WTC11 (cell line): ENCODE data around the gene GPR3. TPM values are rescaled to one million over a fixed set of nuclear protein-coding genes. Genes with fewer than 3 reads are reported as not detected.
"Not testable (repeated sequence)": the region's sequence is repeated elsewhere in the genome, so short reads cannot be mapped to it uniquely, and the experiment has no call there.

Experiments used
- ATAC-seq: fragments of 200-7000 bp; cut with Tn5 transposase; 2 replicates; pipeline ENCODE4 v1.10.0; 2021; ENCODE audit warnings: mild to moderate bottlenecking, moderate library complexity
- CTCF ChIA-PET: fragments of 300-600 bp; sonication (Branson Sonifier 250); formaldehyde crosslinking; loops from one replicate; lab custom pipeline; 2021; ENCODE audit warnings: antibody characterized with exemption; lab: Charles Lee
- POLR2A ChIA-PET: fragments of 350-600 bp; sonication (Branson Sonifier 250); formaldehyde crosslinking; loops from one replicate; lab custom pipeline; 2021; ENCODE audit warnings: antibody characterized with exemption; lab: Charles Lee
- DNase-seq: peaks from one replicate; pipeline ENCODE4 v3.0.0; 2021; ENCODE audit warnings: low spot score
- H3K27ac Mint-ChIP-seq: 2 replicates; pipeline ENCODE4 v1.8.0; 2021; ENCODE audit warnings: mixed read lengths
- H3K27me3 Mint-ChIP-seq: 2 replicates; pipeline ENCODE4 v1.8.0; 2021; ENCODE audit warnings: low read depth, mild to moderate bottlenecking, moderate library complexity, mixed read lengths
- H3K36me3 Mint-ChIP-seq: 2 replicates; pipeline ENCODE4 v1.8.0; 2021; ENCODE audit warnings: mixed read lengths
- H3K4me1 Mint-ChIP-seq: 2 replicates; pipeline ENCODE4 v1.8.0; 2022; ENCODE audit warnings: mixed read lengths
- H3K4me3 Mint-ChIP-seq: 2 replicates; pipeline ENCODE4 v1.8.0; 2021; ENCODE audit warnings: mild to moderate bottlenecking, moderate library complexity, mixed read lengths
- H3K9me3 Mint-ChIP-seq: 2 replicates; pipeline ENCODE4 v1.8.0; 2021; ENCODE audit warnings: mixed read lengths
- ATF1 ChIP-seq: sonication (generic); formaldehyde crosslinking; IDR thresholded peaks from 2 replicates; pipeline ENCODE4 v1.8.1; 2023; ENCODE audit warnings: mild to moderate bottlenecking, moderate library complexity, missing genetic modification reagents
- CBFB ChIP-seq: sonication (generic); formaldehyde crosslinking; IDR thresholded peaks from 2 replicates; pipeline ENCODE4 v1.8.1; 2022; ENCODE audit warnings: mild to moderate bottlenecking, low read depth, missing genetic modification reagents
- FOXK1 ChIP-seq: sonication (generic); formaldehyde crosslinking; IDR thresholded peaks from 2 replicates; pipeline ENCODE4 v1.8.0; 2022; ENCODE audit warnings: mild to moderate bottlenecking, moderate library complexity, missing genetic modification reagents
- IRF2 ChIP-seq: sonication (generic); formaldehyde crosslinking; IDR thresholded peaks from 2 replicates; pipeline ENCODE4 v1.8.0; 2022; ENCODE audit warnings: low read depth, missing genetic modification reagents, borderline replicate concordance
- JAZF1 ChIP-seq: fragments of 250-450 bp; sonication (Bioruptor Pico); IDR thresholded peaks from 2 replicates; pipeline ENCODE4 v1.9.0; 2021; ENCODE audit warnings: moderate library complexity, mild to moderate bottlenecking, inconsistent platforms
- KAT7 ChIP-seq: sonication (generic); formaldehyde crosslinking; IDR thresholded peaks from 2 replicates; pipeline ENCODE4 v1.8.1; 2023; ENCODE audit warnings: missing genetic modification reagents, mild to moderate bottlenecking, borderline replicate concordance
- NR2C2 ChIP-seq: sonication (generic); formaldehyde crosslinking; IDR thresholded peaks from 2 replicates; pipeline ENCODE4 v1.8.0; 2022; ENCODE audit warnings: mild to moderate bottlenecking, missing genetic modification reagents
- SMAD4 ChIP-seq: sonication (generic); formaldehyde crosslinking; IDR thresholded peaks from 2 replicates; pipeline ENCODE4 v1.8.0; 2022; ENCODE audit warnings: mild to moderate bottlenecking, missing genetic modification reagents
- TEAD4 ChIP-seq: sonication (generic); formaldehyde crosslinking; IDR thresholded peaks from 2 replicates; pipeline ENCODE4 v1.8.0; 2022; ENCODE audit warnings: mild to moderate bottlenecking, missing genetic modification reagents
- ZBTB21 ChIP-seq: sonication (generic); formaldehyde crosslinking; IDR thresholded peaks from 2 replicates; pipeline ENCODE4 v1.8.1; 2023; ENCODE audit warnings: mild to moderate bottlenecking, missing genetic modification reagents, borderline replicate concordance
- ZNF121 ChIP-seq: sonication (generic); formaldehyde crosslinking; IDR thresholded peaks from 2 replicates; pipeline ENCODE4 v1.8.0; 2023; ENCODE audit warnings: missing genetic modification reagents
- ZNF219 ChIP-seq: sonication (generic); formaldehyde crosslinking; IDR thresholded peaks from 2 replicates; pipeline ENCODE4 v1.8.0; 2023; ENCODE audit warnings: missing genetic modification reagents, mild to moderate bottlenecking, borderline replicate concordance
- ZNF232 ChIP-seq: sonication (generic); formaldehyde crosslinking; IDR thresholded peaks from 2 replicates; pipeline ENCODE4 v1.8.0; 2022; ENCODE audit warnings: mild to moderate bottlenecking, missing genetic modification reagents
- ZNF396 ChIP-seq: fragments of 250-450 bp; sonication (Bioruptor Pico); IDR thresholded peaks from 2 replicates; pipeline ENCODE4 v1.8.0; 2021; ENCODE audit warnings: mild to moderate bottlenecking, moderate library complexity, borderline replicate concordance
- ZNF416 ChIP-seq: fragments of 250-450 bp; sonication (Bioruptor Pico); IDR thresholded peaks from 2 replicates; pipeline ENCODE4 v1.9.0; 2021; ENCODE audit warnings: mild to moderate bottlenecking, inconsistent platforms
- total RNA-seq: library from RNA; stranded (reverse); gene quantifications from 3 replicates; pipeline ENCODE4 v1.2.3, GENCODE V29; 2021
- TF ChIP-seq, protein P1 (sequence below): sonication (generic); formaldehyde crosslinking; IDR thresholded peaks from 2 replicates; pipeline ENCODE4 v1.8.1; 2023; ENCODE audit warnings: mild to moderate bottlenecking, missing genetic modification reagents, moderate library complexity
- TF ChIP-seq, protein P2 (sequence below): sonication (generic); formaldehyde crosslinking; IDR thresholded peaks from 2 replicates; pipeline ENCODE4 v1.8.1; 2022; ENCODE audit warnings: missing genetic modification reagents, borderline replicate concordance
- TF ChIP-seq, protein P3 (sequence below): sonication (generic); formaldehyde crosslinking; IDR thresholded peaks from 2 replicates; pipeline ENCODE4 v1.8.1; 2023; ENCODE audit warnings: mild to moderate bottlenecking, moderate library complexity, missing genetic modification reagents

GPR3 gene
- total RNA-seq, 1 experiment from 2014 or later = 12.4 TPM

DNA sequence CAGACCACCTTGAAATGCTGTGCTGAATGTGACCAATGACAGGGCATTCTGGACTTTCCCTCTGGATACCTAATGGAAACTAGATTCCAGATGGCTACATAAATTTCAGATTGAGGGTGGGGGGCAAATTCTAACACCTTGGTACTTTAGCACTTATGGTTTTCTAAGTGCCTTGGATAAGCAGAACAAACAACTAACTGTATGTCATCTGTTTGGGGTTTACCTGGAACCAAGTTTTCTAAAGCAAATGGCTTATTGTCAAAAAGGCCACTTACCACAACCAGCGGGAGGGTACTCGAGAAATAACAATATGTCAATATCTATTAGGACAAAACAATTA lies 39.1 kb downstream of the GPR3 start:
- Mint-ChIP-seq H3K27me3 (no peaks in the 10 kb centered on the region), H3K27ac (peak overlapping the region; percentile 91), H3K36me3 (peaks cover 13% of the 10 kb centered on the region), H3K9me3 (no peaks in the 10 kb centered on the region), H3K4me3 (no peak overlapping the region), H3K4me1 (peaks cover 78% of the 10 kb centered on the region)
- ATAC-seq (no peak), DNase-seq (no peak)
- TF ChIP-seq ZNF121 (CRISPR knock-in tag) = no peak
- TF ChIP-seq ZNF219 (CRISPR knock-in tag) = no peak
- TF ChIP-seq NR2C2 (CRISPR knock-in tag) = no peak
- TF ChIP-seq, protein P1, sequence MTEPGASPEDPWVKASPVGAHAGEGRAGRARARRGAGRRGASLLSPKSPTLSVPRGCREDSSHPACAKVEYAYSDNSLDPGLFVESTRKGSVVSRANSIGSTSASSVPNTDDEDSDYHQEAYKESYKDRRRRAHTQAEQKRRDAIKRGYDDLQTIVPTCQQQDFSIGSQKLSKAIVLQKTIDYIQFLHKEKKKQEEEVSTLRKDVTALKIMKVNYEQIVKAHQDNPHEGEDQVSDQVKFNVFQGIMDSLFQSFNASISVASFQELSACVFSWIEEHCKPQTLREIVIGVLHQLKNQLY = no peak
- no peak for TF ChIP-seq TEAD4 (CRISPR knock-in tag)
- ChIA-PET POLR2A (no interaction called here), CTCF (interaction anchor here (1.0 to 4.6 kb wide), 4 partner anchors 15 to 238 kb away, joined by 4 to 30 read pairs (median 13); no protein-coding TSS in a partner anchor)

DNA sequence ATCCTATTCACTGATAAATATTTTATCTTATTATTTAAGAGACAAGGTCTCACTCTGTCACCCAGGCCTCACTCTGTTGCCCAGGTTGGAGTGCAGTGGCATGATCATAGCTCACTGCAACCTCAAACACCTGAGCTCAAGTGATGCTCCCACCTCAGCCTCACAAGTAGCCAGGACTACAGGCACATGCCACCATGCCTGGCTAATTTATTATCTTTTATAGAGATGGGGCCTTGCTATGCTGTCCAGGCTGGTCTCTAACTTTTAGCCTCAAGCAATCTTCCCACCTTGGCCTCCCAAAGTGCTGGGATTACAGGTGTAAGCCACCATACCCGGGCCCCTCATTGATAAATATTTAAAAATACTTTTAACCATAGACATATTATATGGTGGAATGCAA lies 40.3 kb downstream of the GPR3 start:
- not testable (repeated sequence) for DNase-seq, H3K27me3 Mint-ChIP-seq, H3K4me3 Mint-ChIP-seq, H3K9me3 Mint-ChIP-seq, ATAC-seq, H3K27ac Mint-ChIP-seq, H3K36me3 Mint-ChIP-seq
- POLR2A ChIA-PET = interaction anchor here (0.7 kb wide), 1 partner anchor 139 kb away, joined by 6 read pairs; no protein-coding TSS in a partner anchor
- peaks cover 79% of the 10 kb centered on the region for H3K4me1 Mint-ChIP-seq
- peak; percentile 78; the same call in 1 of the 2 replicates for TF ChIP-seq ZNF121 (CRISPR knock-in tag)
- CTCF ChIA-PET = interaction anchor here (0.6 to 0.7 kb wide), 2 partner anchors 88 to 387 kb away, joined by 3 to 4 read pairs; no protein-coding TSS in a partner anchor

DNA sequence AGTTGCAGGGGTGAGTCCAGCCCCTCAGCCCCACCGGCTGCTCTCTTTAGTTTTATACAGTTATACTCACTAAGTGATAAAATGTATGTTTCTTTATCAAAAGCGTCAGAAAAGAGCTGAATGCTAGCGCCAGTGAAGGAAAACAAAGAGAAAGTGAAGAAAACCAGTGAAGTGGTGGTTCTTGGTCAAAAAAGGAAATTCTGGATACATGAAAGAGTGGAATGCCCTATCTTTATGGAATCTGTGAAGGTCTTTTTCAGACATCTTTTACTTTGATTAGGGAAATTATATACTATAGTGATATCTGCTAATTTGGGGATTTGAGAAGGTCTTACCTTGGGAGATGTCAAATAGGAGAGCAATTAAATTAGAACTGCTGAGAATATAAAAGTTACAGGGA lies 41.3 kb downstream of the GPR3 start:
- Mint-ChIP-seq H3K9me3 (no peaks in the 10 kb centered on the region), H3K27me3 (no peaks in the 10 kb centered on the region), H3K36me3 (no peaks in the 10 kb centered on the region; the same call in 1 of the 2 replicates), H3K27ac (peak overlapping the region; percentile 9; the same call in 1 of the 2 replicates), H3K4me3 (no peak overlapping the region), H3K4me1 (peaks cover 79% of the 10 kb centered on the region)
- DNase-seq = no peak
- ATAC-seq = no peak
- TF ChIP-seq, protein P2, sequence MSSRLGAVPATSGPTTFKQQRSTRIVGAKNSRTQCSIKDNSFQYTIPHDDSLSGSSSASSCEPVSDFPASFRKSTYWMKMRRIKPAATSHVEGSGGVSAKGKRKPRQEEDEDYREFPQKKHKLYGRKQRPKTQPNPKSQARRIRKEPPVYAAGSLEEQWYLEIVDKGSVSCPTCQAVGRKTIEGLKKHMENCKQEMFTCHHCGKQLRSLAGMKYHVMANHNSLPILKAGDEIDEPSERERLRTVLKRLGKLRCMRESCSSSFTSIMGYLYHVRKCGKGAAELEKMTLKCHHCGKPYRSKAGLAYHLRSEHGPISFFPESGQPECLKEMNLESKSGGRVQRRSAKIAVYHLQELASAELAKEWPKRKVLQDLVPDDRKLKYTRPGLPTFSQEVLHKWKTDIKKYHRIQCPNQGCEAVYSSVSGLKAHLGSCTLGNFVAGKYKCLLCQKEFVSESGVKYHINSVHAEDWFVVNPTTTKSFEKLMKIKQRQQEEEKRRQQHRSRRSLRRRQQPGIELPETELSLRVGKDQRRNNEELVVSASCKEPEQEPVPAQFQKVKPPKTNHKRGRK (CRISPR knock-in tag) = no peak
- TF ChIP-seq CBFB (CRISPR knock-in tag) = no peak
- TF ChIP-seq SMAD4 = no peak
- no peak for TF ChIP-seq ZNF416
- TF ChIP-seq IRF2 (CRISPR knock-in tag) = no peak
- no peak for TF ChIP-seq JAZF1 (CRISPR knock-in tag)
- TF ChIP-seq ZNF396 (CRISPR knock-in tag) = no peak
- TF ChIP-seq KAT7 = no peak
- TF ChIP-seq, protein P1 = no peak
- TF ChIP-seq ZBTB21 (CRISPR knock-in tag) = no peak
- no peak for TF ChIP-seq ATF1 (CRISPR knock-in tag)
- TF ChIP-seq, protein P3, sequence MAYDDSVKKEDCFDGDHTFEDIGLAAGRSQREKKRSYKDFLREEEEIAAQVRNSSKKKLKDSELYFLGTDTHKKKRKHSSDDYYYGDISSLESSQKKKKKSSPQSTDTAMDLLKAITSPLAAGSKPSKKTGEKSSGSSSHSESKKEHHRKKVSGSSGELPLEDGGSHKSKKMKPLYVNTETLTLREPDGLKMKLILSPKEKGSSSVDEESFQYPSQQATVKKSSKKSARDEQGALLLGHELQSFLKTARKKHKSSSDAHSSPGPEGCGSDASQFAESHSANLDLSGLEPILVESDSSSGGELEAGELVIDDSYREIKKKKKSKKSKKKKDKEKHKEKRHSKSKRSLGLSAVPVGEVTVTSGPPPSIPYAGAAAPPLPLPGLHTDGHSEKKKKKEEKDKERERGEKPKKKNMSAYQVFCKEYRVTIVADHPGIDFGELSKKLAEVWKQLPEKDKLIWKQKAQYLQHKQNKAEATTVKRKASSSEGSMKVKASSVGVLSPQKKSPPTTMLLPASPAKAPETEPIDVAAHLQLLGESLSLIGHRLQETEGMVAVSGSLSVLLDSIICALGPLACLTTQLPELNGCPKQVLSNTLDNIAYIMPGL = no peak
- TF ChIP-seq ZNF232 (CRISPR knock-in tag) = no peak
- TF ChIP-seq FOXK1 (CRISPR knock-in tag) = no peak
- CTCF ChIA-PET = interaction anchor here (0.8 kb wide), 1 partner anchor 11 kb away, joined by 3 read pairs; no protein-coding TSS in a partner anchor
- POLR2A ChIA-PET = no interaction called here
